ENCODE data around the gene MAGED4. TPM values are rescaled to one million over a fixed set of nuclear protein-coding genes. Genes with fewer than 3 reads are reported as not detected.

The MAGED4 gene
- total and polyA plus RNA-seq, 4 donors = 0.08 to 5.0 (median 1.3) TPM

DNA sequence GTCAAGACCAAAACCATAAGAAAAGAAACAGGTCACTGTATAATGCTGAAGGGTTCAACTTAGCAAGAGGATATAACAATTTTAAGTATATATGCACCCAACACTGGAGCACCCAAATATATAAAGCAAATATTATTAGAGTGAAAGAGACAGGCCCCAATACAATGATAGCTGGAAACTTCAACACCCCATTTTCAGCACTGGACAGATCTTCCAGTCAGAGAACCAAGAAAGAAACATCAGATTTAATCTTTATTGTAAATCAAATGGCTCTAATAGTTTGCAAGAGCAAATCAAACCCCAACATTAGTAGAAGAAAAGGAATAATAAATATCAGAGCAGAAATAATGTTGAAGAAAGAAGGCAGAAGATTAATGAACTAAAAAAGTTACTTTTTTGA lies 36.2 kb downstream of the MAGED4 start:
- TF ChIP-seq, protein P1, sequence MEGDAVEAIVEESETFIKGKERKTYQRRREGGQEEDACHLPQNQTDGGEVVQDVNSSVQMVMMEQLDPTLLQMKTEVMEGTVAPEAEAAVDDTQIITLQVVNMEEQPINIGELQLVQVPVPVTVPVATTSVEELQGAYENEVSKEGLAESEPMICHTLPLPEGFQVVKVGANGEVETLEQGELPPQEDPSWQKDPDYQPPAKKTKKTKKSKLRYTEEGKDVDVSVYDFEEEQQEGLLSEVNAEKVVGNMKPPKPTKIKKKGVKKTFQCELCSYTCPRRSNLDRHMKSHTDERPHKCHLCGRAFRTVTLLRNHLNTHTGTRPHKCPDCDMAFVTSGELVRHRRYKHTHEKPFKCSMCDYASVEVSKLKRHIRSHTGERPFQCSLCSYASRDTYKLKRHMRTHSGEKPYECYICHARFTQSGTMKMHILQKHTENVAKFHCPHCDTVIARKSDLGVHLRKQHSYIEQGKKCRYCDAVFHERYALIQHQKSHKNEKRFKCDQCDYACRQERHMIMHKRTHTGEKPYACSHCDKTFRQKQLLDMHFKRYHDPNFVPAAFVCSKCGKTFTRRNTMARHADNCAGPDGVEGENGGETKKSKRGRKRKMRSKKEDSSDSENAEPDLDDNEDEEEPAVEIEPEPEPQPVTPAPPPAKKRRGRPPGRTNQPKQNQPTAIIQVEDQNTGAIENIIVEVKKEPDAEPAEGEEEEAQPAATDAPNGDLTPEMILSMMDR (IDR thresholded peaks at IDR 0.05; ENCODE audit: control extremely low read depth, extremely low read depth) = no peak
- Histone ChIP-seq H3K4me3 (no peak overlapping the region), H3K27ac (ENCODE audit: low read depth in 1 of 2, low read length in 1 of 2) (no peak overlapping the region), H3K27me3 (ENCODE audit: control insufficient read depth in 3 of 3, insufficient read depth in 3 of 3, low read length in 2 of 3) (peaks cover 0 to 8% (median 3%) of the 10 kb centered on the region in 3 donors), H3K4me1 (ENCODE audit: control insufficient read depth in 5 of 5, insufficient read depth in 5 of 5, low read length in 5 of 5) (no peaks in the 10 kb centered on the region), H3K9me3 (ENCODE audit: control insufficient read depth in 4 of 4, insufficient read depth in 3 of 4, low read length in 3 of 4) (peaks cover 0 to 7% (median 0%) of the 10 kb centered on the region in 4 donors), H3K36me3 (ENCODE audit: control insufficient read depth in 4 of 4, insufficient read depth in 4 of 4, low read length in 4 of 4) (no peaks in the 10 kb centered on the region), H3K9ac (ENCODE audit: insufficient read depth in 1 of 2, low read length in 2 of 2) (no peak overlapping the region)
- ATAC-seq (ENCODE audit: insufficient read depth, low FRiP score) (no peak), DNase-seq (no peak)

Small RNAs within 50 kb of the gene (small RNA-seq; reads per million reads assigned to genes)
- not detected for gene SNORA11D (ENCODE audit: low replicate concordance)

Other genes with a start within 250 kb of the MAGED4 start
- gene MAGED4B, start 115.7 kb upstream of the MAGED4 start, total RNA-seq = 10 to 100 TPM; 16.3 to 35.6 TPM
- 1 to 10 TPM; 3.1 to 7.4 TPM for gene MAGED4B, start 115.7 kb upstream of the MAGED4 start, polyA plus RNA-seq
- gene XAGE2, start 184.1 kb downstream of the MAGED4 start, total RNA-seq = 1 to 10 TPM; 1.0 to 4.8 TPM
- gene XAGE2, start 184.1 kb downstream of the MAGED4 start, polyA plus RNA-seq = 10 to 100 TPM; 29.8 to 61.2 TPM